H1 (cell line): ENCODE results near the gene PML. TPM values are rescaled to one million over a fixed set of nuclear protein-coding genes. Genes with fewer than 3 reads are reported as not detected.

Source experiments
- ATF2 ChIP-seq: IDR thresholded peaks from 2 replicates; pipeline ENCODE4 v1.6.1; 2012; ENCODE audit warnings: low read length, inconsistent platforms
- BCL11A ChIP-seq, 2 experiments: IDR thresholded peaks; one replicate each; pipeline ENCODE4 v1.6.1; 2011; ENCODE audit warnings: low read depth in 2 of 2, low read length in 2 of 2, mild to moderate bottlenecking in 2 of 2
- CHD7 ChIP-seq: fragments of 300-600 bp; sonication (generic); IDR thresholded peaks from 2 replicates; pipeline ENCODE4 v1.7.1; 2012; ENCODE audit warnings: low read length, moderate library complexity, mild to moderate bottlenecking, inconsistent platforms; ENCODE audit not compliant: insufficient replicate concordance
- polyA plus RNA-seq, 7 experiments: library from polyadenylated mRNA; depleted of rRNA in 3 of 7; stranded (reverse) in 5 of 7; unstranded in 2 of 7; fragments of >200 nt in 5 of 7; fragments of 200-250 nt in 2 of 7; gene quantifications; 1 replicate in 5 of 7; 2 replicates in 1 of 7; 4 replicates in 1 of 7; pipeline versions ENCODE4 v1.2.1 to v1.2.3, GENCODE V29; 2011 to 2013; ENCODE audit warnings: missing spikeins in 2 of 7, mixed read lengths in 2 of 7
- total RNA-seq: library from RNA; stranded (reverse); fragmentation: NEBNext Ultra II Directional; extraction: Animal tissue kit (Norgen Biotek cat#: 25700); gene quantifications from 2 replicates; pipeline ENCODE4 v1.2.1, GENCODE V29; 2021
- TF ChIP-seq, protein P1 (sequence below): IDR thresholded peaks from 2 replicates; pipeline ENCODE4 v1.6.1; 2011; ENCODE audit warnings: low read depth, mild to moderate bottlenecking, low read length; ENCODE audit not compliant: insufficient read depth

Gene PML
- total and polyA plus RNA-seq, 2 of the 8 experiments (the other 6 are each of a cell fraction or from before 2014, with no cell fraction given): 14.9 to 30.3 TPM

DNA sequence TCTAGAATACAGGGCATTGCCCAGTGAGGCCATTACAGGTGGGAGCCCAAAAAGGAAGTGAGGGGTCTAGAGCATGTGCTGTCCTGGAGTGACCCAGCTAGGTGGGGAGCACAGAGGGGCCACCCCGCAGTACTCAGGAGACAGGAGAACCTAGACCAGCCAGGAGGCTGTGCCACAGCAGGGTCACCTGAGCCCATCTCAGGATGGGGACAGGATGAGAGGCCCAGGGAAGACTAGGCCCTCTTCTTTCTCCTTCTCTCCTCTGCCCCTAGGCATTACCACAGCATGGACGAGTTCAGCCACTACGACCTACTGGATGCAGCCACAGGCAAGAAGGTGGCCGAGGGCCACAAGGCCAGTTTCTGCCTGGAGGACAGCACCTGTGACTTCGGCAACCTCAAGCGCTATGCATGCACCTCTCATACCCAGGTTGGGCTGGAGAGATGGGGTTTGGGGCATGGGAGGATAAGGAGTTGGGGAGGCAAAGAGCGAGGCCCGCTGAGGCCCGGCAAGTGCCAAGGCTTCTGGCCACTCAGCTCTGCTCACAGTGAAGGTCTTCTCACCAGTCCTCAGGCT lies 47.6 kb upstream of the PML start (continued):
- TF ChIP-seq CHD7 (no peak), ATF2 (no peak), BCL11A (IDR thresholded peaks at IDR 0.05; ENCODE audit: low read depth in 2 of 2, low read length in 2 of 2) (no peak)
- TF ChIP-seq, protein P1, sequence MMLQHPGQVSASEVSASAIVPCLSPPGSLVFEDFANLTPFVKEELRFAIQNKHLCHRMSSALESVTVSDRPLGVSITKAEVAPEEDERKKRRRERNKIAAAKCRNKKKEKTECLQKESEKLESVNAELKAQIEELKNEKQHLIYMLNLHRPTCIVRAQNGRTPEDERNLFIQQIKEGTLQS: no peak
